Astrocyte of the spinal cord (primary cell): Measurements from ENCODE around the gene ZNF345.

Experiments
- DNase-seq: peaks from one replicate; pipeline ENCODE4 v3.0.0; 2011; ENCODE audit warnings: low read depth, low spot score
- H3K4me3 ChIP-seq: 2 replicates; pipeline ENCODE4 v1.5.1; 2011; ENCODE audit warnings: low read depth, mild to moderate bottlenecking, low read length, moderate library complexity
- CTCF ChIP-seq: IDR thresholded peaks from 2 replicates; pipeline ENCODE4 v1.5.1; 2012; ENCODE audit warnings: low read depth, mild to moderate bottlenecking, low read length, inconsistent platforms
- in situ Hi-C: cut with HindIII; loops from 2 replicates; pipeline ENCODE4 v1.10.0; 2017; ENCODE audit warnings: low sequenced_read_pairs

ZNF345 gene

GRCh38 chr19:36918090-36918489 lies 67.4 kb downstream of the ZNF345 start:
- in situ Hi-C loops = no loop called here
- DNase-seq = no peak
- TF ChIP-seq CTCF = no peak
- H3K4me3 ChIP-seq = no peak overlapping the region
